Measurements from ENCODE around the gene AMZ2. TPM values are rescaled to one million over a fixed set of nuclear protein-coding genes. Genes with fewer than 3 reads are reported as not detected.
"Not testable (repeated sequence)": the region's sequence is repeated elsewhere in the genome, so short reads cannot be mapped to it uniquely, and the experiment has no call there.

The AMZ2 gene
- total RNA-seq, 4 donors from 2014 or later = 32.7 to 45.6 (median 32.8) TPM; not detected in 1

- intact Hi-C loops (cut with DNase I; ENCODE audit: low total_unique reads) = no loop called here
- 53 to 87% methylated on average over 3 to 11 of the region's 11 CpGs for WGBS, 2 donors (ENCODE audit: low coverage in 1 of 2)
- Histone ChIP-seq H3K4me1 (no peaks in the 10 kb centered on the region), H3K9me3 (peaks cover 0 to 7% of the 10 kb centered on the region in 2 donors), H3K27me3 (no peaks in the 10 kb centered on the region), H3K36me3 (no peaks in the 10 kb centered on the region), H3K4me3 (no peak overlapping the region), H3K27ac (no peak overlapping the region)
- DNase-seq = no peak
- in situ Hi-C loops (cut with MboI; ENCODE audit: low pct_ligation_motif_present in 1 of 4, low pct_unique_long_range_greater_than_20kb in 1 of 4, low sequenced_read_pairs in 3 of 4) = loop anchor here in 1 of 4 donors (25.0 kb wide), 1 partner anchor 489 kb away; no protein-coding TSS in a partner anchor
- TF ChIP-seq POLR2A (IDR thresholded peaks at IDR 0.05) (no peak), CTCF (IDR thresholded peaks at IDR 0.05) (no peak), EP300 (IDR thresholded peaks at IDR 0.05; ENCODE audit: low read depth) (no peak), POLR2AphosphoS5 (IDR thresholded peaks at IDR 0.05) (no peak)
These were observed 25.9 kb downstream of the AMZ2 start for GRCh38 chr17:68273722-68274121.

GRCh38 chr17:68276339-68276738, 28.5 kb downstream of the AMZ2 start:
- WGBS, 2 donors (ENCODE audit: low coverage in 1 of 2) = 100% methylated on average over 3 of the region's 3 CpGs; no CpG with 5 or more reads in 1 of the 2 donors
- intact Hi-C loops (cut with DNase I; ENCODE audit: low total_unique reads); in situ Hi-C loops (cut with MboI; ENCODE audit: low pct_ligation_motif_present in 1 of 4, low pct_unique_long_range_greater_than_20kb in 1 of 4, low sequenced_read_pairs in 3 of 4): not testable (repeated sequence)

GRCh38 chr17:68277807-68278206, 30.0 kb downstream of the AMZ2 start:
- Histone ChIP-seq H3K9me3 (peaks cover 0 to 7% of the 10 kb centered on the region in 2 donors), H3K27me3 (no peaks in the 10 kb centered on the region), H3K4me3 (no peak overlapping the region), H3K27ac (no peak overlapping the region), H3K36me3 (no peaks in the 10 kb centered on the region), H3K4me1 (no peaks in the 10 kb centered on the region)
- intact Hi-C loops (cut with DNase I; ENCODE audit: low total_unique reads) (no loop called here), in situ Hi-C loops (cut with MboI; ENCODE audit: low pct_ligation_motif_present in 1 of 4, low pct_unique_long_range_greater_than_20kb in 1 of 4, low sequenced_read_pairs in 3 of 4) (no loop called here)
- TF ChIP-seq POLR2AphosphoS5 (IDR thresholded peaks at IDR 0.05) (no peak), EP300 (IDR thresholded peaks at IDR 0.05; ENCODE audit: low read depth) (no peak)
- no peak for DNase-seq
- 97 to 98% methylated on average over 5 of the region's 5 CpGs for WGBS, 2 donors (ENCODE audit: low coverage in 1 of 2)

More at GRCh38 chr17:68276339-68276738, 28.5 kb downstream of the AMZ2 start:
- H3K9me3 ChIP-seq, H3K36me3 ChIP-seq, H3K27ac ChIP-seq, H3K4me1 ChIP-seq, H3K27me3 ChIP-seq, H3K4me3 ChIP-seq, DNase-seq: not testable (repeated sequence)

GRCh38 chr17:68281965-68282364, 34.1 kb downstream of the AMZ2 start:
- H3K36me3 ChIP-seq; H3K4me3 ChIP-seq; H3K27ac ChIP-seq; DNase-seq; in situ Hi-C loops (cut with MboI; ENCODE audit: low pct_ligation_motif_present in 1 of 4, low pct_unique_long_range_greater_than_20kb in 1 of 4, low sequenced_read_pairs in 3 of 4); H3K4me1 ChIP-seq; H3K9me3 ChIP-seq; intact Hi-C loops (cut with DNase I; ENCODE audit: low total_unique reads); H3K27me3 ChIP-seq: not testable (repeated sequence)
- WGBS, 2 donors (ENCODE audit: low coverage in 1 of 2) = 42 to 66% methylated on average over 2 to 5 of the region's 6 CpGs

- 77 to 89% methylated on average over 4 to 5 of the region's 5 CpGs for WGBS, 2 donors (ENCODE audit: low coverage in 1 of 2)
- TF ChIP-seq CTCF (IDR thresholded peaks at IDR 0.05) (no peak), POLR2A (IDR thresholded peaks at IDR 0.05) (no peak), POLR2AphosphoS5 (IDR thresholded peaks at IDR 0.05) (no peak), EP300 (IDR thresholded peaks at IDR 0.05; ENCODE audit: low read depth) (no peak)
- in situ Hi-C loops (cut with MboI; ENCODE audit: low pct_ligation_motif_present in 1 of 4, low pct_unique_long_range_greater_than_20kb in 1 of 4, low sequenced_read_pairs in 3 of 4) = no loop called here
These were observed 40.5 kb downstream of the AMZ2 start for GRCh38 chr17:68288375-68288774.

GRCh38 chr17:68288804-68289203, 41.0 kb downstream of the AMZ2 start:
- peak; percentile 11 for DNase-seq
- in situ Hi-C loops (cut with MboI; ENCODE audit: low pct_ligation_motif_present in 1 of 4, low pct_unique_long_range_greater_than_20kb in 1 of 4, low sequenced_read_pairs in 3 of 4) = no loop called here
- H3K27ac ChIP-seq = no peak overlapping the region
- 58 to 62% methylated on average over 3 to 7 of the region's 7 CpGs for WGBS, 2 donors (ENCODE audit: low coverage in 1 of 2)
- H3K4me3 ChIP-seq = no peak overlapping the region
- peaks cover 0 to 28% (median 23%) of the 10 kb centered on the region in 4 donors for H3K4me1 ChIP-seq
- intact Hi-C loops (cut with DNase I; ENCODE audit: low total_unique reads) = no loop called here
- peaks cover 53% of the 10 kb centered on the region for H3K27me3 ChIP-seq
- TF ChIP-seq CTCF (IDR thresholded peaks at IDR 0.05) = no peak
- no peak for TF ChIP-seq EP300 (IDR thresholded peaks at IDR 0.05; ENCODE audit: low read depth)
- no peak for TF ChIP-seq POLR2AphosphoS5 (IDR thresholded peaks at IDR 0.05)
- no peak for TF ChIP-seq POLR2A (IDR thresholded peaks at IDR 0.05)
- no peaks in the 10 kb centered on the region for H3K36me3 ChIP-seq
- no peaks in the 10 kb centered on the region for H3K9me3 ChIP-seq

More at GRCh38 chr17:68288375-68288774, 40.5 kb downstream of the AMZ2 start:
- H3K27ac ChIP-seq = no peak overlapping the region
- H3K4me3 ChIP-seq = no peak overlapping the region
- H3K9me3 ChIP-seq = no peaks in the 10 kb centered on the region
- peaks cover 0 to 28% (median 23%) of the 10 kb centered on the region in 4 donors for H3K4me1 ChIP-seq
- peaks cover 49% of the 10 kb centered on the region for H3K27me3 ChIP-seq
- no peaks in the 10 kb centered on the region for H3K36me3 ChIP-seq
- intact Hi-C loops (cut with DNase I; ENCODE audit: low total_unique reads) = no loop called here
- DNase-seq = no peak

Data from transverse colon (tissue), 4 donors.